ENCODE data around the gene RAX2. TPM values are rescaled to one million over a fixed set of nuclear protein-coding genes. Genes with fewer than 3 reads are reported as not detected.

The RAX2 gene
- total and polyA plus RNA-seq, 2 of the 13 experiments (the other 11 are each of a cell fraction or from before 2014, with no cell fraction given): not detected

- TF ChIP-seq, protein P1, sequence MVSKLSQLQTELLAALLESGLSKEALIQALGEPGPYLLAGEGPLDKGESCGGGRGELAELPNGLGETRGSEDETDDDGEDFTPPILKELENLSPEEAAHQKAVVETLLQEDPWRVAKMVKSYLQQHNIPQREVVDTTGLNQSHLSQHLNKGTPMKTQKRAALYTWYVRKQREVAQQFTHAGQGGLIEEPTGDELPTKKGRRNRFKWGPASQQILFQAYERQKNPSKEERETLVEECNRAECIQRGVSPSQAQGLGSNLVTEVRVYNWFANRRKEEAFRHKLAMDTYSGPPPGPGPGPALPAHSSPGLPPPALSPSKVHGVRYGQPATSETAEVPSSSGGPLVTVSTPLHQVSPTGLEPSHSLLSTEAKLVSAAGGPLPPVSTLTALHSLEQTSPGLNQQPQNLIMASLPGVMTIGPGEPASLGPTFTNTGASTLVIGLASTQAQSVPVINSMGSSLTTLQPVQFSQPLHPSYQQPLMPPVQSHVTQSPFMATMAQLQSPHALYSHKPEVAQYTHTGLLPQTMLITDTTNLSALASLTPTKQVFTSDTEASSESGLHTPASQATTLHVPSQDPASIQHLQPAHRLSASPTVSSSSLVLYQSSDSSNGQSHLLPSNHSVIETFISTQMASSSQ (IDR thresholded peaks at IDR 0.05; ENCODE audit: low read depth): no peak
- TF ChIP-seq, protein P1 (CRISPR knock-in tag; IDR thresholded peaks at IDR 0.05; ENCODE audit: borderline replicate concordance): peak; percentile 28; the same call in 1 of the 2 replicates
- TF ChIP-seq YEATS2 (CRISPR knock-in tag; IDR thresholded peaks at IDR 0.05; ENCODE audit: borderline replicate concordance) (peak; percentile 79; the same call in 1 of the 2 replicates), ZNF207 (IDR thresholded peaks at IDR 0.05; ENCODE audit: borderline replicate concordance) (no peak), NFIC (IDR thresholded peaks at IDR 0.05; ENCODE audit: low read length) (no peak; the same call in 1 of the 2 replicates), ZNF720 (CRISPR knock-in tag; IDR thresholded peaks at IDR 0.05) (no peak), AKNA (CRISPR knock-in tag; IDR thresholded peaks at IDR 0.05; ENCODE audit: borderline replicate concordance) (no peak; the same call in 1 of the 2 replicates), REL (CRISPR knock-in tag; conservative IDR thresholded peaks at IDR 0.05) (no peak), ARNT (IDR thresholded peaks at IDR 0.05) (no peak), ZNF616 (CRISPR knock-in tag; IDR thresholded peaks at IDR 0.05; ENCODE audit: low read depth) (no peak), SOX13 (IDR thresholded peaks at IDR 0.05) (no peak), SOX13 (CRISPR knock-in tag; conservative IDR thresholded peaks at IDR 0.05 in 1 of 2, IDR thresholded peaks at IDR 0.05 in 1 of 2) (peak in 1 of 2 experiments; percentile 43; a peak in 2 of 4 replicates), ZNF382 (CRISPR knock-in tag; IDR thresholded peaks at IDR 0.05; ENCODE audit: borderline replicate concordance) (no peak)
- TF ChIP-seq, protein P2, sequence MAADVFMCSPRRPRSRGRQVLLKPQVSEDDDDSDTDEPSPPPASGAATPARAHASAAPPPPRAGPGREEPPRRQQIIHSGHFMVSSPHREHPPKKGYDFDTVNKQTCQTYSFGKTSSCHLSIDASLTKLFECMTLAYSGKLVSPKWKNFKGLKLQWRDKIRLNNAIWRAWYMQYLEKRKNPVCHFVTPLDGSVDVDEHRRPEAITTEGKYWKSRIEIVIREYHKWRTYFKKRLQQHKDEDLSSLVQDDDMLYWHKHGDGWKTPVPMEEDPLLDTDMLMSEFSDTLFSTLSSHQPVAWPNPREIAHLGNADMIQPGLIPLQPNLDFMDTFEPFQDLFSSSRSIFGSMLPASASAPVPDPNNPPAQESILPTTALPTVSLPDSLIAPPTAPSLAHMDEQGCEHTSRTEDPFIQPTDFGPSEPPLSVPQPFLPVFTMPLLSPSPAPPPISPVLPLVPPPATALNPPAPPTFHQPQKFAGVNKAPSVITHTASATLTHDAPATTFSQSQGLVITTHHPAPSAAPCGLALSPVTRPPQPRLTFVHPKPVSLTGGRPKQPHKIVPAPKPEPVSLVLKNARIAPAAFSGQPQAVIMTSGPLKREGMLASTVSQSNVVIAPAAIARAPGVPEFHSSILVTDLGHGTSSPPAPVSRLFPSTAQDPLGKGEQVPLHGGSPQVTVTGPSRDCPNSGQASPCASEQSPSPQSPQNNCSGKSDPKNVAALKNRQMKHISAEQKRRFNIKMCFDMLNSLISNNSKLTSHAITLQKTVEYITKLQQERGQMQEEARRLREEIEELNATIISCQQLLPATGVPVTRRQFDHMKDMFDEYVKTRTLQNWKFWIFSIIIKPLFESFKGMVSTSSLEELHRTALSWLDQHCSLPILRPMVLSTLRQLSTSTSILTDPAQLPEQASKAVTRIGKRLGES (CRISPR knock-in tag; IDR thresholded peaks at IDR 0.05; ENCODE audit: borderline replicate concordance): no peak
- TF ChIP-seq, protein P3, sequence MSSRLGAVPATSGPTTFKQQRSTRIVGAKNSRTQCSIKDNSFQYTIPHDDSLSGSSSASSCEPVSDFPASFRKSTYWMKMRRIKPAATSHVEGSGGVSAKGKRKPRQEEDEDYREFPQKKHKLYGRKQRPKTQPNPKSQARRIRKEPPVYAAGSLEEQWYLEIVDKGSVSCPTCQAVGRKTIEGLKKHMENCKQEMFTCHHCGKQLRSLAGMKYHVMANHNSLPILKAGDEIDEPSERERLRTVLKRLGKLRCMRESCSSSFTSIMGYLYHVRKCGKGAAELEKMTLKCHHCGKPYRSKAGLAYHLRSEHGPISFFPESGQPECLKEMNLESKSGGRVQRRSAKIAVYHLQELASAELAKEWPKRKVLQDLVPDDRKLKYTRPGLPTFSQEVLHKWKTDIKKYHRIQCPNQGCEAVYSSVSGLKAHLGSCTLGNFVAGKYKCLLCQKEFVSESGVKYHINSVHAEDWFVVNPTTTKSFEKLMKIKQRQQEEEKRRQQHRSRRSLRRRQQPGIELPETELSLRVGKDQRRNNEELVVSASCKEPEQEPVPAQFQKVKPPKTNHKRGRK (CRISPR knock-in tag; IDR thresholded peaks at IDR 0.05): no peak
These were observed 10.5 kb downstream of the RAX2 start, which contains the start of gene APBA3 (continued) for GRCh38 chr19:3761382-3762129.
